Stimulated activated CD8-positive, alpha-beta memory T cell treated with anti-CD3 and anti-CD28 coated beads, Interleukin-12 subunit alpha, Interleukin-12 subunit beta, amount 100 ng/mL, for 24 hours (primary cell): ENCODE measurements around the gene TRIM43.
"Not testable (repeated sequence)": the region's sequence is repeated elsewhere in the genome, so short reads cannot be mapped to it uniquely, and the experiment has no call there.

Experiments
- DNase-seq: peaks from one replicate; pipeline ENCODE4 v3.0.0-alpha.2; 2020; ENCODE audit errors: extremely low read depth

Gene TRIM43

DNA sequence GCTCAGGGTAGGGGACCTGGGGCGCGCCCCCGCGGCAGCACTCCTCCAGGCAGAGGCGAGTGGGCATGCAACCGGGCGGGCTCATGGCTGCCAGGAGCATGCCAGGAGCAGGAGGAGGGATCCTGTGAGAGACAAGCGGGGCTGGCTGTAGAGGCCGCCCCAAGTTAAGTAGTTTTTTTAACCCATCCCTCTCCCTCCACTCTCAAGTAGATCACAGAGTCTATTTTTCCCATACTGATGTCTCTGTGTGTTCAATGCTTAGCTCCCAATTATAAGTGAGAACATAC lies 49.4 kb downstream of the TRIM43 start:
- DNase-seq: not testable (repeated sequence)

DNA sequence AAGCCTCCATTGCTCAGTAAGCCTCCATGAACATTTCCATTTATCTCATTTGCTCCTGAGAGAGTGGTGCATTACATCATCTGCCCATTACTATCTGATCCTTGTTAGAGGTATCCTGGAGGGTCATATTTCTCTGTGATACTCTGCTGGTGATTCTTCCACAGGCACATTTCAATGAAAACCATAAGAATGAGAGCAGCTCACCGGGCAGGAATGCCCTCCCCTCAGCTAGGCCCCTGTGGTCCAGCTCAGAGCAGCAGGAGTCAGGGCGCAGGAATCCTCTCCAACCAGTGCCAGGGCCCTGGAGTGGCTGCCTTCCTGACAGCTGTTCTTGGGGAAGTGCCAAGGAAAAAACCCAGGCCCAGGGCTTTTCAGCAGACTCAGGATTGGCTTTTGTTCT lies 50.0 kb downstream of the TRIM43 start:
- DNase-seq: not testable (repeated sequence)

DNA sequence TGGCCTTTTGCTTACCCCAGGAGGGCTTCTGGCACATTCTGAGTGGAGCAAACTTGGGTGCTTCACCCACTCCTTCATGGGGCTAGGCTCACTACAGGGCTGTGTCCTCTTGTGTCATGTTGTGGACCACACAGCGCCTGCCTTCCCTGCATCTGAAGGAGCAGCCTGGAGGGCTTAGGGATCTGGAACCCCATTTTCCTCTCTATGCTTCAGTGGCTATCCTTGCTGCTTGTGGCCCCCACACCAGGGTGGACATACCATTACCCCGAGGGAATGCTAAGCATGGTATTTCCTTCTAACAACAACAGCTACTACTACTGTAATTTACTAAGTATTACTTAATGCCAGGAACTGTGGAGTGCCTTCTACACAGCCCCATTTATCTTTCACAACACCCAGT lies 50.6 kb downstream of the TRIM43 start:
- DNase-seq: not testable (repeated sequence)

DNA sequence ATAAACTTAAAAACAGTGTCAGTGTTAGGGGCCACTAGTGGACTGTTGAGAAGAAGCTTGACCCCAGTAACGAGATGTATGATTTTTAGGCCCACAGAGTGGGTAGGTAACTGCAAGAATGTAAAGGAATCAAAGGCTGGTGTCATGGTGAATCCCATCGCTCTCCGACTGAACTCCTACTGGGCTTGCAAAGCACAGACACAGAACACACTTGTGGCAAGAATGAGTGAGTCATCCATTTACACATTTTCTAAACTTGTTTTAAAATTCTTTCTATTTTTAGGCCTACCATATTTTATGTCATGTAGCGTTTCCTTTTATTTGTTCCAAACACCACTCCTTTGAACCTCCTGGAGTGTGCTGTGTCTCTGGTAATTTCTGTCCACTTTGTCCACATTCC lies 51.1 kb downstream of the TRIM43 start:
- DNase-seq: not testable (repeated sequence)

DNA sequence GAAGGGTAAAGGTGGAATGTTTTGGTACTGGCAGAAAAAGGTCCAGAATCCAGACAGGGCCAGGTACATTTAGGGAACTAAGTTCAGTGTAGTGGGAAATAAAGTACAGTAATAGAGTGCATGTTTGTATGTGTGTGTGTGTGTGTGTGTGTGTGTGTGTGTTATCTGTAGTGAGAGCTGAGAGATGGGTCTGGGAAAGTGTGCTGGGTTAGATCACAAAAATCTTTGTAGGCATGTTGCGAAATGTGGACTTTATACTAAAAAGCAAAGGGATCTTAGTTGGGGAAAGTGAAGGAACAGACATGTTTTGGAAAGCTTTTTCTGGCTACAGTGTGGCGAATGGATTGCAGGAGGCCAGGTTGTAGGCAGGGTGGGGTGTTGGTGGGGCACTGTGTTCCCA lies 53.5 kb downstream of the TRIM43 start:
- DNase-seq: not testable (repeated sequence)

DNA sequence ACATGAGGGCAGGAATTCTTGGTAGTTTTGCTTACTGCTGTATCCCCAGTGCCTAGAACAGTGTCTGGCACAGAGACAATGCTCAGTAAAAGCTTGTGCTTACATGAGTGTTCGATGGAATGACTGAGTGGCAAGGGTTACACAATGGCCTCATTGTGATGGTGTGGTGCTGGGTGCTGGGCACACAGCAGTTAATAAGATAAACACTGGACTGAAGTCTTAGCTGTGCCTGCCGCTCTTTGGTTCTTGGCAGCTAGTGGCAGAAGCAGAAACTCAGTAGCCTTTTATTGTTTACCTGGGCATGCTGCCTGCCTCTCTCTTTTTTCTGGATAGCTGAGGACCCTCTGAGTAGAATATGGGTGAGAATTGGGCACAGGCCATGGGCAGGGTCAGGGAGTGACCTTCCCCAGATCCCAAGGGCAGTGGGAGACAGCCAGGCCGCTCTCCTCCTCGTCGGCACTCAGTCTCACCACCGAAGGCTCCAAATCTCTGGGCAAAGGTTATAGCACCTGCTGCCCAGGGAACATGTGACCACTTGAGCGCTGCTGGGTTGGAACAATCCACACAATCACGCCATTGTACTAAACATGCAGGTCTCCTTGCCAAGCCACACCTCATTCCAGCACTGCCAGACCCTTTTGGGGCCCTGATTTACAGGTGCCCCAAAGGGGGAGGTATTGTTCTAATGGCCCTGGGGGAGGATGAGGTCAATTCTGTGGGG lies 54.6 kb downstream of the TRIM43 start:
- not testable (repeated sequence) for DNase-seq

DNA sequence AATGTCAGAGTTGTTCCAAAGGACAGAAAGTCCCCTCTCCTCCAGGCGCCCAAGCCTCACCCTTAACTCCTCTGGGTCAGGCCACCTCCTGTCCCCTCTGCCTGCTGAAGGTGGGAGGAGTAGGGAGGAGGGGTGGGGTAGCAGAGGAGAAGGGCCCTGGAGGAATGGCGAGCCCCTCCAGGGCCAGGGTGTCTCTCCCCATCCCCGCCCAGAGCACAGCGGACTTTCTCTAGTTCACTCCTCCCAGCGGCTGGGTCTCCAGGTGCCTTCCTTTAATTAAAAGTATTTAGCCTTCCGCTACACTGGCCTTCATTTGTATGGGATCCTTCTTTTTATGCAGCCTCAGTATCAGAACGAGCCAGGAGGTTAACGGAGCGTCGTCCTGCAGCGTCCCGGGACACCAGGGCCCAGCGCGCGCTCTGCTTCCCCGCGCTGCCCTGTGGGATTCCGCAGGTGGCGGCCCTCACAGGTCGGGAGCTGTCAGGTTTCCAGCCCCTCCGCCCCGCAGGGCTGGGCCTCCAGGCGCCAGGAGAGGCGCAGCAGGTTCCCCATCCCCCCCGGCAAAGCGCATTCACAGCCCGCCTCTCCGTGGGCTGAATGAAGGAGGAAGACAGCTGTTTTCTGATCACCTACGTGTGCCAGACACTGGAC lies 57.2 kb downstream of the TRIM43 start:
- DNase-seq: not testable (repeated sequence)
